ENCODE data around the gene EIF3I.

GRCh38 chr1:32228771-32229170 lies 6.6 kb downstream of the EIF3I start:
- TF ChIP-seq RAD51 (IDR thresholded peaks at IDR 0.05; ENCODE audit: borderline replicate concordance) (no peak), ZBTB20 (CRISPR knock-in tag; IDR thresholded peaks at IDR 0.05; ENCODE audit: borderline replicate concordance, low read depth) (no peak), ZBTB34 (CRISPR knock-in tag; IDR thresholded peaks at IDR 0.05) (no peak), NFYB (CRISPR knock-in tag; IDR thresholded peaks at IDR 0.05) (no peak), ZNF639 (CRISPR knock-in tag; conservative IDR thresholded peaks at IDR 0.05) (no peak), ETV6 (CRISPR knock-in tag; conservative IDR thresholded peaks at IDR 0.05) (no peak), YY1 (IDR thresholded peaks at IDR 0.05; ENCODE audit: insufficient read depth, insufficient replicate concordance, low read depth, low read length) (no peak), KDM5B (CRISPR knock-in tag; IDR thresholded peaks at IDR 0.05; ENCODE audit: borderline replicate concordance) (no peak), SALL1 (CRISPR knock-in tag; IDR thresholded peaks at IDR 0.05) (no peak), ZNF780A (CRISPR knock-in tag; IDR thresholded peaks at IDR 0.05) (no peak), PRDM15 (CRISPR knock-in tag; IDR thresholded peaks at IDR 0.05) (no peak), JUN (CRISPR knock-in tag; IDR thresholded peaks at IDR 0.05) (no peak)
- TF ChIP-seq, protein P1, sequence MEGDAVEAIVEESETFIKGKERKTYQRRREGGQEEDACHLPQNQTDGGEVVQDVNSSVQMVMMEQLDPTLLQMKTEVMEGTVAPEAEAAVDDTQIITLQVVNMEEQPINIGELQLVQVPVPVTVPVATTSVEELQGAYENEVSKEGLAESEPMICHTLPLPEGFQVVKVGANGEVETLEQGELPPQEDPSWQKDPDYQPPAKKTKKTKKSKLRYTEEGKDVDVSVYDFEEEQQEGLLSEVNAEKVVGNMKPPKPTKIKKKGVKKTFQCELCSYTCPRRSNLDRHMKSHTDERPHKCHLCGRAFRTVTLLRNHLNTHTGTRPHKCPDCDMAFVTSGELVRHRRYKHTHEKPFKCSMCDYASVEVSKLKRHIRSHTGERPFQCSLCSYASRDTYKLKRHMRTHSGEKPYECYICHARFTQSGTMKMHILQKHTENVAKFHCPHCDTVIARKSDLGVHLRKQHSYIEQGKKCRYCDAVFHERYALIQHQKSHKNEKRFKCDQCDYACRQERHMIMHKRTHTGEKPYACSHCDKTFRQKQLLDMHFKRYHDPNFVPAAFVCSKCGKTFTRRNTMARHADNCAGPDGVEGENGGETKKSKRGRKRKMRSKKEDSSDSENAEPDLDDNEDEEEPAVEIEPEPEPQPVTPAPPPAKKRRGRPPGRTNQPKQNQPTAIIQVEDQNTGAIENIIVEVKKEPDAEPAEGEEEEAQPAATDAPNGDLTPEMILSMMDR (CRISPR knock-in tag; IDR thresholded peaks at IDR 0.05): no peak

Measured in HepG2 (cell line).